COLO668 (cell line): ENCODE data around the gene MATCAP1.

Experiments used
- DNase-seq: peaks from one replicate; lab custom pipeline; 2025; ENCODE audit not compliant: unreplicated experiment; lab: John Stamatoyannopoulos, UW

The MATCAP1 gene

GRCh38 chr16:67158637-67159600, 24.8 kb downstream of the MATCAP1 start:
- peak; percentile 54 for DNase-seq

- DNase-seq = peak; percentile 14
Measured at GRCh38 chr16:67157892-67158635, 25.7 kb downstream of the MATCAP1 start.

- DNase-seq = no peak
Measured at GRCh38 chr16:67157106-67157748, 26.5 kb downstream of the MATCAP1 start.

GRCh38 chr16:67156143-67156844, 27.5 kb downstream of the MATCAP1 start:
- no peak for DNase-seq

- peak; percentile 88 for DNase-seq
Measured at GRCh38 chr16:67155295-67156142, 28.2 kb downstream of the MATCAP1 start.

- DNase-seq = no peak
Measured at GRCh38 chr16:67154578-67155294, 29.0 kb downstream of the MATCAP1 start.

- no peak for DNase-seq
Measured at GRCh38 chr16:67151431-67152097, 32.2 kb downstream of the MATCAP1 start.

DNA sequence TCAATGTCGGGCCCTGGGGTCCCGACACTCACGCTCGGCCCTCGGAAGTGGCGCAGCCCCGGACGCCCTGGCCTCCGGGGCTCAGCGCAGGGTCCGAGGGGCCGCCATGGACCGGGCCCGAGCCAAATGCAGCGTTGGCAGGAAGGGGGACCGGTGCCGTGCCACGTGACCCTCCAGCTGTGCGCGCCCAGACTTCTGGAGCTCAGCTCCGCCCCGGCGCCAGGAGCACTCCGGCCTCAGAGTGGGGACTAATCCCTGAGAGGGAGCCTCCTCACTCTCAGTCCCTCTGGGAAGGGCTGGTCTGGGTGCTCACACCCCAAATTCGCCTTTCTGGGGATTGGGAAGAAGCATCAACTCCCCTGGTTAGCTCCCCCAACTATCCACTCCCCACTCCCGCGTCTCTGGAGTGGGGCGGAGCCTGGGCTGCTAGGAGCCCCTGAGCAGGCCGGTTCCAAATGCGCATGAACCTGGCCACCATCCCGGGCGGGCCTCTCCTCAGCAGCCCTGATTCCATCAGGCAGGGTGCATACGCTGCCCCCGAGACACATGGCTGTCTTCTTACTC, 32.8 kb downstream of the MATCAP1 start, which contains the start of gene B3GNT9:
TSS of gene B3GNT9 (minus strand) at position 166 of the 564 bp plus-strand sequence. CDS start 513 bp downstream, outside the sequence.
- peak; percentile 57 for DNase-seq

DNA sequence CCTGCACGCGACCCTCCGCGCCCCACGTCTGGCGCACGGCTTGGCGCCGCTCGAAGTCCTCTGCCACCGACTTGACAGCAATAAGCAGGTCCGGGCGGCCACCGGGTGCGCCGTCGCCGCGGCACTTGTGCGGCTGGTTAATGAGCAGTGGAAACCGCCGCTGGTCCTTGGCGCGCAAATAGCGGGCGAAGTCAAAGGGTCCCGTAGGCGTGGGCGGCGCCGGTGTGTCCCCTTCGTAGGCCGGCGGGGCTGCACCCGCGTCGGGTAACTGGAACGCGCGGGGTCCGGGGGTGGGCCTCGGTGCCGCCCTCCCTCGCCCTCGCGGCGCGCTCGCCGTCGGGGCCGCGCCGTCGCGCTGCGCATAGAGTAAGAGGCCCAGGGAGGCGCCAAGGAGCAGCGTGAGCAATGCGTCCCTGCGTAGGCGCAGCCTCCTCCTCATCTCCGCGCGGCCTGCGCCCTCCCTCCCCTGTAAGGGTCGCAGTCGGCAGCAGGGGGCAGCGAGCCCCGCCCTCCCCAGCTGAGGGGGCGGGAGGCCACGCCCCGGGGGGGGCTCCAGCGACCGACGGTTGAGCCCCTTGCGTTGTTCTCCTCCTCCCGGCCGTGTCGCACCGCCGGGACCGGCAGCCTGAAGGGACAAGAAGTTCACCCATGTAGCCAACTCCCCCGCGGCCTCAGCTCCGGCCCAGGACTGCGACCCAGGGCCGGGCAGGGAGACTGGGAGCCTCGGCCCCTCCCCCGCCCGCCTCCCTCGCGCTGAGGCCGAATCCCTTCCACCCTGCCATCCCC, 33.5 kb downstream of the MATCAP1 start:
- DNase-seq = peak; percentile 49

GRCh38 chr16:67149276-67150046, 34.3 kb downstream of the MATCAP1 start:
- no peak for DNase-seq

GRCh38 chr16:67148656-67149275, 35.0 kb downstream of the MATCAP1 start:
- DNase-seq = no peak

DNA sequence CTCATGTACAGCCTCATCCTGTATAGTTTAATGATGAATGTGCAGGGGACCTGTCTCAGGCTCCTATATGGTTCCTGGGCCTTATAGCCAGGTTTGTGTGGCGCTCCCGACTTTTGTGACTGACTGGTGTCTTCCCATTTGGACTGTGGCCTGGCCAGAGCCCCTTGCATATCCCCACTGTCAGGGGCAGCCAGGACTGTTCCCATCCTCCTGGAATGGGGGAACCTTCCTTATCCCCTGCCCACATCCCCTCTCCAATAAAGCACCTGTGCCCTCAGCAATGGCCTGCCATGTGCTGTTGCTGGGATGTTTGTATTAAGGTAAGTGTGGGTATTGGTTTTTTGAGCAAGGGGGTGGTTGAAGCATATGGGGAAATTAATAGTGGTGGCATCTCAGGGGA, 35.5 kb downstream of the MATCAP1 start:
- no peak for DNase-seq

- no peak for DNase-seq
Measured at GRCh38 chr16:67147437-67148140, 36.2 kb downstream of the MATCAP1 start.

DNA sequence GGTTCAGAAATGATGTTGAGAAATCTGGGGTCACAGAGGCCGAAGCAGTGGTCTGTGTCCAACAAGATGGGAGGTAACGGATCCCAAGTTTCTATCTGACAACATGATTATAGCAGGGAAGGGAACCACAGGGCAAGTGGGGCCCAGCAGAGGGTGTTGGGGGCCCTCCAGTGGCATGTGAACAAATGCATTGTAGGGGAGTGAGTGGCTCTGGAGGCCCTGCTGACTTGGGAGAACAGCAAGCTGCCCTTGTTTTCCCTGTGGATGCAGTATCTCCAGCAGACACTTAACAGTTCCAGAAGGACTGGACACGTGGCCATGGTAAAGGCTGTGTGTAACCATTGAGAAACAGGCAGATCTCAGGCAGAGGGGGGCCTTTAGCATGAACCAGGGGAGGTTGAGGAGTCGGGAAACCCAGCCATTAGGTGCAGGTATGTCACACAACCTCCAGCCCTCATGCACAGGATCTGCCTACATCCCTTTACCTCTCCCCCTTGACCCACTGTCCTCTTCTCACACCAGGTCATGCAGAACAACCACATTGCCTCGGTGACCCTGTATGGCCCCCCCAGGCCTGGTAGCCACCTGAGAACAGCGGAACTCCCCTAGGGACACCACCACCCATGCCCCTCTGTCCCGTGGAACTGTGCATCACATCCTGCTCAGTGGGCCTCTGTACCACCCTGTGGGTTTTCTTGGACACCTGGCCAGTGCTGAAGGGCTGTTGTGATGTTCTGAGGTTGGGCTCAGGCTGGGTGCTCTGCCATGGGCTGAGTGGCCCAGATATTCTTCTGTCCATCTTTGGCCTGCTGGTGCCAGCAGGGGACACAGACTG, 37.0 kb downstream of the MATCAP1 start:
- no peak for DNase-seq

DNA sequence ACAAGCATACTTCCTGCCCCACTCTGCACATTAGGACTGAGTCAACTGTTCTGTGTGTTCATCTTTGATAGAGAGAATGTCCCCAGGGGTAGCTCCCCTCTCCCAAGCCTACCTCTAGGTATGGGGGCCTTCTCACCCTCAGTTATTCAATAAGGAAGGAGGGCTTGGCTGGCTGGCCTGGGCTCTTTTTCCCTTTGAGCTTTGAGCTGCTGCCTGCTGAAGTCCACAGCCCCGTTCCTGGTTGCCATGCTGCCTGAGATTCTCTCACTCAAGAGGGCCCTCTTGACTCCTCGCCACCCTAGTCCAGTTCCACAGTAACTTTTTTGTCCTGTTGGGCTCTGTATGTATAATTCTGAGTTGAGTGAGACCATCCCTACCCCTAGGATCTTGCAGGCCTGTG, 38.0 kb downstream of the MATCAP1 start:
- no peak for DNase-seq
